ENCODE data around the gene BHLHE41.

The BHLHE41 gene

DNA sequence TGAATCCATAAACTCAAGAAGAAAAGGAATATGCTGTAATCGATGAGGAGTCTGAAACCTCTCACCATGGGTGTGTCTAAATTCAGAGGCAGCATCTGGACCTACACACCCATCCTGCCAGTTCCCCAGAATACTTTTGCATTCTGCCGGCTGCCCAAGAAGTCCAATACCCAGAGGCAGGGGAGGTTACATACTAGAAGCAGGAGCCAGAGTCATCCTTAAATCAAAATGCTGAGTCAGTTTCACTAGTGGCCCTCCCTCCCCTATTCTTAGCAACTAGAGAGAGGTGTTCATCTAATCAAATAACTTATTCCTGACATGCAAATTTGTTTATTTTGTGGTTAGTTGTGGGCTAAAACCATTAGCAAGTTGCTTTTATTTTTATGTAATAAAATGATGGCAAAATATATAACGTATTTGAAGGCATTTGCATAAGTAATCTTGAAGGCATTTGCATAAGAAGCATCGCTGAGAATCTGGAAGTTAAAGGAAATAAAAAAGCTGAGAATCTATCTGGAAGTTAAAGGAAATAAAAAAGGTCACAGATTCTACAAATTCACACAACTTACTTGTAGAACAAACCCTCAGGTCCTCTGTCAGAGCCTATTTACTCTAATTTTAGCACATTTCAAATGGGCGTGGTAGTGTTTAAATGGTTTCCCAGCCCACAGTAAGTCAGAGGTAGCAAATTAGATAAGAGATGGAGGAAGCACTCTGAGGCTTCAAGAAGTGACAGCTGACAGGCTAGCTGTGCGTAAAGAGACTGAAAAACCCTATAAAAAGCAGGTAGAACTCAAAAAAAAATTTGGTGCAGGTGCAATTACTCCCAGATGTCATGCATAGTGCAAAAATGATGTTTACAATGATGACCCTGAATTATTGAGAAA, 7.8 kb downstream of the BHLHE41 start:
- in situ Hi-C loops (cut with MboI; ENCODE audit: low sequenced_read_pairs): no loop called here

DNA sequence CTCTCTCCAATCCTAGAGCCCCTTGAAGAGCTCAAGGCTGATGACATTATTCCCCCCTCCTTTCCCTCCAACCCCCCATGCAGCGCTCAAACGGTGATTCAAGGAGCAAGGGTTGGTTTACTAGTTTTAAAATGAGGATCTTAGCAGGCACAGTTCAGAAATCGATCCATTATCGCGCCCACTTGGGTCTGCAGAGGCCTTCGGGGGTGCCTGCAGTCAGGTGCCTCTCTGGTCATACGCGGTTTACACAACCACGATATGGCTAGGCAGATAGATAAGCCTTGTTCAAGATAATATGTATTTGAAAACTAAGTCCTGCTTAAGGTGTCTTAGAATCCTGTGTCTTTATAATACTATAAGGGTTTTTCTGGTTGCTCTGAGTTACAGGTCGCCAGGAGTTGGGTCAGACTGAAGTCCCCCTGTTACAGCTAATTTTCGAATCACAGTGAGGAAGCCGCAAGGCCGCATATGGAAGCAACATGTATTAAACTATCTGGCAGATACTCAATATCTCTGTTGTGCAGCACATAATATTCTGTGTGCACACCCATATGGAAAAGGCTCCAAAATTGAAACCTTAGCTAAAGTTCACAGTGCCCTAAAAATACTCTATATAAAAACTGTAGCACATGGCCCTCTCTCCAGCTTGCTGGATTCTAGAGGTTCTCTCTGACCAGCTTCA, 10.0 kb downstream of the BHLHE41 start:
- in situ Hi-C loops (cut with MboI; ENCODE audit: low sequenced_read_pairs): no loop called here

DNA sequence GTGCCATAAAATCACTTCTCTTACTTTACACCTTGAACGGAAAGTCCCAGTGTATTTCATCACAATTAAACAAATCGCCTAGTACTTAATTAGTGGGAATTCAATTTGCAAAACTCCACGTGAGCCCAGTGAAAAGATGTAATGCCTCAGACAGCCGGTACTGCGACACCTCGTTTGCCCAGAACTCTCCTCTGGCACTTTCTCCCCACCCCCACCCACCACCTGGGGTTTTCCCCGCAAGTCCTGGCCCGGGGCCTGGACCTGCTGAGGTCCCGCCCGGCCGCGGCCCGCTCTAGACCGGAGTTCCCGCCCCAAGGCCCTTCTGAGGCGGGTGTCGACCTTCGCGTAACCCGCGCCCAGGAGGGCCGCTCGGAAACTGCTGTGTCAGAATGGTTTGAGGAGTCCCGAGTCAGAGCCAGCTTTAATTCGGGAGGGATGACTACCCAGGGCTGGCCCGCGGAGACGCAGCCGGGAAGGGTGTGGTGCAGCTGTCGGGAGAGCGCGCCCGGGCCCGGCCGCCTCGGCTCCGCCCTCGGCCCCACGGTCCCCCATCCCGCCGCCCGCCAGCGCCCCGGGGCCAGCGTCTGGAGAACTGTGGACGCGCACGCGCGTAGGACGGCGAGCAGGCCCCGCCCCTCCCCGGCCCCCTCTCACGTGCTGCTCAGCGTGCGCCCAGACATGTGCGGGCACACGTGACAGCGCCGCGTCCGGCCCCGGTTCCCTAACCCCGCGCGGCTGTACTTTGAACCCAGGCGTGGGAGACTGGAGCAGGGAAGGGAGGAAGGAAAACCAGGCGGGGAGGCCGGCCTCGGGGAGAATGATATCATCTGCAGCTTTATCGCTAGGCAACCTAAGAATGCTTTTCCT, 10.8 kb downstream of the BHLHE41 start:
- in situ Hi-C loops (cut with MboI; ENCODE audit: low sequenced_read_pairs): no loop called here

DNA sequence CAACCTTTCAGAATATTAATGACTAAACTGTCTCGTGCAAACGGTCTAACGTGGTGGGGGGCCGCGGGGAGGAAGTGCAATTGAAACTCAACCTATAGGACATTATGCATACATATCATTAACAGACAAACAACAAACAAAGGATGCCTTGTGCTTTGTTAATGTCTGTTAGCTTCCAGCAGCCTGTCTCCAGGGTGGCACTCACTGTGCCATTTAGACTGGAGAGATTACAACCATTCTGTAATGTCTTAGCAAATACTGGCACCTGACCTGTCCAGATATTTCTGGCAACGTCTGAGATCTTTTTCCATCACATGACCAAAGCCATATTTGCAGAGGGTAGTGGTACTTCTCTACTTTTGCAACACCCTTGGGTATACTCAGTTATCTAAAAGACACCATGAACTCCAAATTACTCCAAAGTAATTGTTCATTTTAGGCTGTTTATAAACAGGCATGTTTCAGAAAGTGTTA, 11.6 kb downstream of the BHLHE41 start:
- in situ Hi-C loops (cut with MboI; ENCODE audit: low sequenced_read_pairs): no loop called here

DNA sequence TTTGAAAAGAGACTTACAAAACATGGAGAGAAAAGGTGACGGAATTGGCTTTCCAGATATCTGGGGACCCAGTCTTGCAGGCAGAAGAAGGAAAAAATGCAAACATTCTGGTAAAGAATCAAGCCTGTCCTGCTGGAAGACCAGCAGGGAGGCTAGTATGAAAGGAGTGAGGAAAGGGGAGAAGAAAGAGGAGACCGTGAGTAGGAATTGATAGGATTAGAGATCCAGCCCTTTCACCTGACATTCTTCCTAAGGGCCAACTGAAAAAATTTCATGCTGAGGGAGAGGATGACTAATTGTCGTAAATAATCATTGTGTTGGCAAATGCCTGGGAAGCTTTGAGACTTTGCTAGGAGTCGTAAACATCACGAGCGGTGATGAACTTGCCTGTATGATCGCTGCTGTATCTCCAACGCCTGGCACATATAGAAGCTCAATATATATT, 12.1 kb downstream of the BHLHE41 start:
- in situ Hi-C loops (cut with MboI; ENCODE audit: low sequenced_read_pairs): no loop called here

GRCh38 chr12:26112232-26112631, 12.6 kb downstream of the BHLHE41 start:
- in situ Hi-C loops (cut with MboI; ENCODE audit: low sequenced_read_pairs): no loop called here

- in situ Hi-C loops (cut with MboI; ENCODE audit: low sequenced_read_pairs): no loop called here
Measured at GRCh38 chr12:26109343-26109881, 15.4 kb downstream of the BHLHE41 start.

- in situ Hi-C loops (cut with MboI; ENCODE audit: low sequenced_read_pairs): no loop called here
Measured at GRCh38 chr12:26108915-26109314, 15.9 kb downstream of the BHLHE41 start.

DNA sequence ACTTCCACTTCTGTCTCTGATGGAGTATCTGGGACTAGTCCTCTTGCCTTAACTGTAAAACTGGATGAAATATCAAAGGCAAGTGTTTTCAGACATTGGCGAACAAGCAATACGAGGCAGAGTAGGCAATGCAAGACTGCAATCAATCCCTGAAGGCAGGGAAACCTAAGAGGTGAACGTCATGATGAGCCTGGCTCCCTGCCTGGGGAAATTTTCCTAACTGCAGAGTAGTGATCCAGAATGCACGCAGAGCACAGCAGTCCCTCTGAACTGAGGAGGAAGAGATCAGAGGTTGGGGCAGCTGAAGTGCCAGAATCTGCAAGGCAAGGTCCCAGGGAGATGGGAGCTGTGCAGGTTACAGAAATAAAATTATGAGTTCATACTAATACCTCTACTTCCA, 18.5 kb downstream of the BHLHE41 start:
- in situ Hi-C loops (cut with MboI; ENCODE audit: low sequenced_read_pairs): no loop called here

- in situ Hi-C loops (cut with MboI; ENCODE audit: low sequenced_read_pairs): no loop called here
Measured at GRCh38 chr12:26102953-26103352, 21.9 kb downstream of the BHLHE41 start.

GRCh38 chr12:26101763-26102162, 23.1 kb downstream of the BHLHE41 start:
- in situ Hi-C loops (cut with MboI; ENCODE audit: low sequenced_read_pairs): no loop called here

- in situ Hi-C loops (cut with MboI; ENCODE audit: low sequenced_read_pairs): no loop called here
Measured at GRCh38 chr12:26101350-26101734, 23.5 kb downstream of the BHLHE41 start.

GRCh38 chr12:26100666-26101349, 24.0 kb downstream of the BHLHE41 start:
- in situ Hi-C loops (cut with MboI; ENCODE audit: low sequenced_read_pairs): no loop called here

GRCh38 chr12:26097046-26097878, 27.6 kb downstream of the BHLHE41 start:
- in situ Hi-C loops (cut with MboI; ENCODE audit: low sequenced_read_pairs): loop anchor here (25.0 kb wide), 1 partner anchor 540 kb away; no protein-coding TSS in a partner anchor

DNA sequence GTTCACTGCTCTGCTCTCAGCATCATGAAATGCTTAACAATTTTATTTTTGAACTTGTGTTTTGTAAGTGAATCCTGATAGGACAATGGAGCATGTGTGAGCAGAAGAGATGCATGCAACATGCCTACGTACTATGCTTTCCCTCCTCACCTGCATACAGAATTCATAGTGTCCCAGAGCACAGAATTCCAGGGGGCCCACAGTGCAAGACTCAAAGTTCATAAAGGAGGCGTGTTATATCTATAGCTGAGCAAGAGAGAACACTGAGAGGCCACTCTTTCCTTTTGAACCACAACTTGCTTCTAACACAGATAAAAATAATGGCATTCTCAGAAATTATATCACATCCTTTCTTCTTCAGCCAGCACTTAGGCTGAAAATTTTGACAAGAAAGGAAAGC, 28.8 kb downstream of the BHLHE41 start:
- in situ Hi-C loops (cut with MboI; ENCODE audit: low sequenced_read_pairs): loop anchor here (25.0 kb wide), 1 partner anchor 541 kb away; no protein-coding TSS in a partner anchor

- in situ Hi-C loops (cut with MboI; ENCODE audit: low sequenced_read_pairs): loop anchor here (25.0 kb wide), 1 partner anchor 542 kb away; no protein-coding TSS in a partner anchor
Measured at GRCh38 chr12:26095186-26095585, 29.7 kb downstream of the BHLHE41 start.

- in situ Hi-C loops (cut with MboI; ENCODE audit: low sequenced_read_pairs): loop anchor here (25.0 kb wide), 1 partner anchor 545 kb away; no protein-coding TSS in a partner anchor
Measured at GRCh38 chr12:26092346-26093105, 32.3 kb downstream of the BHLHE41 start.

GRCh38 chr12:26091822-26092221, 33.0 kb downstream of the BHLHE41 start:
- in situ Hi-C loops (cut with MboI; ENCODE audit: low sequenced_read_pairs): loop anchor here (25.0 kb wide), 1 partner anchor 545 kb away; no protein-coding TSS in a partner anchor

Data from HL-60/S4 treated with phorbol 12-myristate 13-acetate at 8.2 ng/mL for 4 days and 3 days (cell line).